IMR-90 (cell line): ENCODE results near the gene DOCK2. TPM values are rescaled to one million over a fixed set of nuclear protein-coding genes. Genes with fewer than 3 reads are reported as not detected.
A peak's percentile ranks its signal among the peaks of the same experiment; 100 is the strongest.

ENCODE experiments used
- ATAC-seq: fragments of 200-7000 bp; cut with Tn5 transposase; 2 replicates; pipeline ENCODE4 v1.9.1; 2020; ENCODE audit warnings: low read depth, mild to moderate bottlenecking, moderate library complexity
- BruUV-seq: library from RNA; stranded (reverse); fragments of 400-500 nt; replicated peaks from 2 replicates; lab custom pipeline; 2021; lab: Mats Ljungman, UMichigan
- CTCF ChIA-PET: fragments of 300-600 bp; formaldehyde crosslinking; extraction: SDS; loops from one replicate; lab custom pipeline; 2021; ENCODE audit warnings: antibody characterized with exemption; lab: Yijun Ruan, JAX
- POLR2A ChIA-PET: fragments of 300-600 bp; sonication (Branson Sonifier 250); formaldehyde crosslinking; loops from one replicate; lab custom pipeline; 2022; ENCODE audit warnings: antibody characterized with exemption; ENCODE audit not compliant: unreplicated experiment; lab: Charles Lee
- DNase-seq: peaks from one replicate; pipeline ENCODE4 v3.0.0; 2013
- H2AFZ ChIP-seq: replicated peaks from 2 replicates; pipeline ENCODE3; 2013; ENCODE audit warnings: low read length, mild to moderate bottlenecking; ENCODE audit not compliant: poor library complexity
- H2AK5ac ChIP-seq: 2 replicates; pipeline ENCODE4 v1.6.1; 2013; ENCODE audit warnings: low read depth, low read length, inconsistent platforms
- H2AK9ac ChIP-seq: replicated peaks from 2 replicates; pipeline ENCODE3; 2013; ENCODE audit warnings: mild to moderate bottlenecking, low read depth, low read length, moderate library complexity; ENCODE audit not compliant: poor library complexity
- H2BK120ac ChIP-seq: 2 replicates; pipeline ENCODE4 v1.6.1; 2013; ENCODE audit warnings: low read depth, low read length, inconsistent platforms
- H2BK15ac ChIP-seq: 3 replicates; pipeline ENCODE4 v1.6.1; 2013; ENCODE audit warnings: low read depth, low read length, inconsistent platforms
- H2BK20ac ChIP-seq: 2 replicates; pipeline ENCODE4 v1.6.1; 2013; ENCODE audit warnings: low read depth, mild to moderate bottlenecking, inconsistent platforms, low read length, moderate library complexity
- H2BK5ac ChIP-seq: 2 replicates; pipeline ENCODE4 v1.6.1; 2013; ENCODE audit warnings: mild to moderate bottlenecking, low read depth, low read length, inconsistent platforms; ENCODE audit not compliant: poor library complexity, severe bottlenecking
- H3K14ac ChIP-seq: replicated peaks from 2 replicates; pipeline ENCODE4 v1.6.1; 2013; ENCODE audit warnings: low read depth, low read length, inconsistent platforms
- H3K18ac ChIP-seq: 2 replicates; pipeline ENCODE4 v1.6.1; 2013; ENCODE audit warnings: low read depth, low read length, control low read depth
- H3K23ac ChIP-seq: 2 replicates; pipeline ENCODE4 v1.6.1; 2013; ENCODE audit warnings: low read depth, low read length, inconsistent platforms
- H3K27ac ChIP-seq: 2 replicates; pipeline ENCODE4 v1.5.1; 2013; ENCODE audit warnings: mild to moderate bottlenecking, control low read depth, low read length; ENCODE audit not compliant: insufficient read depth
- H3K27me3 ChIP-seq: 2 replicates; pipeline ENCODE4 v1.6.1; 2013; ENCODE audit warnings: low read length; ENCODE audit not compliant: control insufficient read depth, insufficient read depth
- H3K36me3 ChIP-seq: 2 replicates; pipeline ENCODE4 v1.6.1; 2013; ENCODE audit warnings: low read length, mixed read lengths; ENCODE audit not compliant: control insufficient read depth, insufficient read depth
- H3K4ac ChIP-seq: 2 replicates; pipeline ENCODE4 v1.6.1; 2013; ENCODE audit warnings: low read depth, low read length, inconsistent platforms
- H3K4me1 ChIP-seq: 2 replicates; pipeline ENCODE4 v1.6.1; 2013; ENCODE audit warnings: low read length, mixed read lengths; ENCODE audit not compliant: control insufficient read depth, insufficient read depth
- H3K4me2 ChIP-seq: 2 replicates; pipeline ENCODE4 v1.6.1; 2013; ENCODE audit warnings: low read depth, mild to moderate bottlenecking, control low read depth, low read length, moderate library complexity
- H3K4me3 ChIP-seq: 2 replicates; pipeline ENCODE4 v1.5.1; 2013; ENCODE audit warnings: low read depth, mild to moderate bottlenecking, control low read depth, low read length, moderate library complexity; ENCODE audit not compliant: insufficient read depth
- H3K56ac ChIP-seq: 2 replicates; pipeline ENCODE4 v1.6.1; 2013; ENCODE audit warnings: low read length, inconsistent platforms; ENCODE audit not compliant: insufficient read depth; ENCODE audit errors: extremely low read depth
- H3K79me1 ChIP-seq, 2 experiments: 2 replicates each; pipeline ENCODE4 v1.6.1; 2013; ENCODE audit warnings: low read length in 2 of 2, inconsistent platforms in 1 of 2, low read depth in 1 of 2
- H3K9ac ChIP-seq: 2 replicates; pipeline ENCODE4 v1.6.1; 2013; ENCODE audit warnings: low read depth, low read length, control low read depth
- H3K9me1 ChIP-seq: 2 replicates; pipeline ENCODE4 v1.6.1; 2013; ENCODE audit warnings: low read length, inconsistent platforms; ENCODE audit not compliant: insufficient read depth
- H3K9me3 ChIP-seq: 2 replicates; pipeline ENCODE4 v1.6.1; 2013; ENCODE audit warnings: low read length; ENCODE audit not compliant: control insufficient read depth, insufficient read depth
- H4K20me1 ChIP-seq: 2 replicates; pipeline ENCODE4 v1.6.1; 2013; ENCODE audit warnings: low read length, inconsistent platforms; ENCODE audit not compliant: insufficient read depth
- H4K5ac ChIP-seq: 2 replicates; pipeline ENCODE4 v1.6.1; 2013; ENCODE audit warnings: mild to moderate bottlenecking, low read depth, low read length, control low read depth
- H4K8ac ChIP-seq, 2 experiments: 2 replicates each; pipeline ENCODE4 v1.6.1; 2013; ENCODE audit warnings: low read depth in 2 of 2, low read length in 2 of 2, control low read depth in 1 of 2, inconsistent platforms in 1 of 2
- H4K91ac ChIP-seq: 2 replicates; pipeline ENCODE4 v1.6.1; 2013; ENCODE audit warnings: low read depth, low read length, inconsistent platforms; ENCODE audit not compliant: insufficient read depth
- BHLHE40 ChIP-seq: fragments of 150-350 bp; IDR thresholded peaks from 2 replicates; pipeline ENCODE4 v1.6.1; 2016; ENCODE audit warnings: mild to moderate bottlenecking, low read depth, low read length
- CEBPB ChIP-seq: IDR thresholded peaks from 2 replicates; pipeline ENCODE4 v1.6.1; 2012; ENCODE audit warnings: low read depth, low read length, improper control_type of control experiment
- CHD1 ChIP-seq: IDR thresholded peaks from 2 replicates; pipeline ENCODE4 v1.6.1; 2012; ENCODE audit warnings: low read depth, low read length, improper control_type of control experiment
- CTCF ChIP-seq: conservative IDR thresholded peaks from 2 replicates; pipeline ENCODE4 v1.5.1; 2012; ENCODE audit warnings: mild to moderate bottlenecking, low read depth, low read length, improper control_type of control experiment
- ELK1 ChIP-seq: fragments of 150-350 bp; IDR thresholded peaks from 2 replicates; pipeline ENCODE4 v1.6.1; 2016; ENCODE audit warnings: low read depth, mild to moderate bottlenecking, low read length, moderate library complexity, borderline replicate concordance
- FOS ChIP-seq: fragments of 150-350 bp; IDR thresholded peaks from 2 replicates; pipeline ENCODE4 v1.6.1; 2016; ENCODE audit warnings: low read depth, low read length
- MAFK ChIP-seq: IDR thresholded peaks from 2 replicates; pipeline ENCODE4 v1.6.1; 2012; ENCODE audit warnings: low read depth, low read length, improper control_type of control experiment
- NFE2L2 ChIP-seq: fragments of 150-350 bp; IDR thresholded peaks from 2 replicates; pipeline ENCODE4 v1.6.1; 2016; ENCODE audit warnings: low read depth, mild to moderate bottlenecking, low read length
- POLR2A ChIP-seq: IDR thresholded peaks from 2 replicates; pipeline ENCODE4 v1.6.1; 2012; ENCODE audit warnings: mild to moderate bottlenecking, low read depth, low read length
- RAD21 ChIP-seq: IDR thresholded peaks from 2 replicates; pipeline ENCODE4 v1.6.1; 2012; ENCODE audit warnings: low read length, improper control_type of control experiment
- RCOR1 ChIP-seq: IDR thresholded peaks from 2 replicates; pipeline ENCODE4 v1.6.1; 2012; ENCODE audit warnings: mild to moderate bottlenecking, low read length, improper control_type of control experiment; ENCODE audit not compliant: insufficient replicate concordance
- RFX5 ChIP-seq: IDR thresholded peaks from 2 replicates; pipeline ENCODE4 v1.8.0; 2012; ENCODE audit warnings: low read depth, mild to moderate bottlenecking, low read length, moderate library complexity
- SMC3 ChIP-seq: fragments of 150-350 bp; IDR thresholded peaks from 2 replicates; pipeline ENCODE4 v1.6.1; 2016; ENCODE audit warnings: low read depth, mild to moderate bottlenecking, antibody characterized with exemption, low read length, moderate library complexity
- USF2 ChIP-seq: fragments of 150-350 bp; IDR thresholded peaks from 2 replicates; pipeline ENCODE4 v1.6.1; 2017; ENCODE audit warnings: mild to moderate bottlenecking, antibody characterized with exemption, low read length, low read depth
- WGBS, 2 experiments: methylation state at CpG; one replicate each; pipeline versions ENCODE4 v1.1.5 to v1.1.7; 2013; ENCODE audit warnings: missing lambda C conversion rate in 2 of 2; ENCODE audit not compliant: insufficient read length in 1 of 2; ENCODE audit errors: extremely low coverage in 2 of 2; 5-methylcytosine and 5-hydroxymethylcytosine counted together
- dilution Hi-C: fragments of 300-500 bp; cut with HindIII; formaldehyde crosslinking; loops from one replicate; pipeline ENCODE4 v1.14.3; 2018; ENCODE audit warnings: low sequenced_read_pairs; ENCODE audit not compliant: unreplicated experiment
- in situ Hi-C: fragments of 300-500 bp; cut with MboI; formaldehyde crosslinking; loops from 3 replicates; pipeline ENCODE4 v1.14.3; 2019; ENCODE audit warnings: low sequenced_read_pairs, inconsistent platforms, mixed read lengths
- intact Hi-C: fragments of 100-400 bp; cut with micrococcal nuclease; formaldehyde crosslinking; loops from 2 replicates; pipeline ENCODE4 v1.10.0; 2022
- polyA plus RNA-seq, 3 experiments: library from polyadenylated mRNA; depleted of rRNA; stranded (reverse); fragments of >200 nt; gene quantifications; 2 replicates each; pipeline ENCODE4 v1.2.3, GENCODE V29; 2012; ENCODE audit warnings: low replicate concordance in 1 of 3
- total RNA-seq: library from RNA; depleted of rRNA; stranded (reverse); fragments of >200 nt; gene quantifications from 2 replicates; pipeline ENCODE4 v1.2.3, GENCODE V29; 2012

The DOCK2 gene
- total and polyA plus RNA-seq, 2 of the 4 experiments (the other 2 are of a cell fraction): 0.72 to 3.0 TPM

GRCh38 chr5:169629847-169630548 lies 7.1 kb upstream of the DOCK2 start:
- H4K8ac ChIP-seq: peak overlapping the region in 1 of 2 experiments; percentile 63; a peak in 2 of 4 replicates
- dilution Hi-C loops (no loop called here), intact Hi-C loops (no loop called here), in situ Hi-C loops (no loop called here)
- H3K9ac ChIP-seq: no peak overlapping the region
- H3K79me1 ChIP-seq: no peaks in the 10 kb centered on the region; a peak in 1 of 4 replicates
- H3K4ac ChIP-seq: peak overlapping the region; percentile 62
- H3K27me3 ChIP-seq: no peaks in the 10 kb centered on the region
- no peak overlapping the region for H3K4me3 ChIP-seq
- peak overlapping the region; percentile 78 for H2BK120ac ChIP-seq
- no peaks in the 10 kb centered on the region for H4K20me1 ChIP-seq
- ATAC-seq (peak; percentile 76), DNase-seq (peak; percentile 90)
- peak overlapping the region; percentile 81; the same call in 1 of the 2 replicates for H3K18ac ChIP-seq
- peak overlapping the region; percentile 2; the same call in 1 of the 2 replicates for H3K4me2 ChIP-seq
- peak overlapping the region; percentile 81 for H2BK5ac ChIP-seq
- no peak overlapping the region for H2AK5ac ChIP-seq
- no CpG with 5 or more reads among the region's 6 CpGs for WGBS, 2 experiments
- ChIA-PET CTCF (no interaction called here), POLR2A (no interaction called here)
- H3K36me3 ChIP-seq: no peaks in the 10 kb centered on the region
- no peak overlapping the region for H3K23ac ChIP-seq
- peak overlapping the region; percentile 73 for H2BK20ac ChIP-seq
- peak overlapping the region; percentile 64 for H4K91ac ChIP-seq
- H3K4me1 ChIP-seq: peaks cover 11% of the 10 kb centered on the region
- peaks cover 8% of the 10 kb centered on the region; the same call in 1 of the 2 replicates for H3K9me1 ChIP-seq
- H2BK15ac ChIP-seq: peak overlapping the region; percentile 57; the same call in 2 of the 3 replicates
- H2AFZ ChIP-seq: peak overlapping the region; percentile 2
- BruUV-seq: no TSS peak
- no peak overlapping the region for H2AK9ac ChIP-seq
- peak overlapping the region; percentile 34; the same call in 1 of the 2 replicates for H3K14ac ChIP-seq
- peak overlapping the region; percentile 50; the same call in 1 of the 2 replicates for H4K5ac ChIP-seq
- H3K56ac ChIP-seq: no peak overlapping the region
- H3K9me3 ChIP-seq: no peaks in the 10 kb centered on the region
- no peak overlapping the region for H3K27ac ChIP-seq
- TF ChIP-seq FOS: peak; percentile 51; the same call in 1 of the 2 replicates
- TF ChIP-seq CTCF: no peak
- no peak for TF ChIP-seq ELK1
- no peak; the same call in 1 of the 2 replicates for TF ChIP-seq MAFK
- TF ChIP-seq CEBPB: 0 out of 2 replicates have a peak, but pooled peaks have one; percentile 38
- no peak for TF ChIP-seq NFE2L2
- TF ChIP-seq CHD1: no peak
- TF ChIP-seq SMC3: no peak
- no peak for TF ChIP-seq USF2
- TF ChIP-seq RFX5: no peak
- no peak for TF ChIP-seq POLR2A
- TF ChIP-seq BHLHE40: 0 out of 2 replicates have a peak, but pooled peaks have one; percentile 12
- TF ChIP-seq RCOR1: no peak
- no peak for TF ChIP-seq RAD21
